Left ventricle myocardium inferior (tissue), 1 donor: ENCODE measurements around the gene MXD4. TPM values are rescaled to one million over a fixed set of nuclear protein-coding genes. Genes with fewer than 3 reads are reported as not detected.

Experiments used
- DNase-seq: peaks from one replicate; pipeline ENCODE4 v3.0.0-alpha.2; 2020
- H3K27ac ChIP-seq: fragments of 200-600 bp; replicated peaks from 2 replicates; pipeline ENCODE4 v1.8.0; 2021
- H3K27me3 ChIP-seq: fragments of 200-600 bp; 2 replicates; pipeline ENCODE4 v1.8.0; 2021; ENCODE audit warnings: low read depth
- H3K36me3 ChIP-seq: fragments of 200-600 bp; 2 replicates; pipeline ENCODE4 v1.8.0; 2021
- H3K4me1 ChIP-seq: fragments of 200-600 bp; 2 replicates; pipeline ENCODE4 v1.8.0; 2021
- H3K4me3 ChIP-seq: fragments of 200-600 bp; 2 replicates; pipeline ENCODE4 v1.8.0; 2021; ENCODE audit warnings: mild to moderate bottlenecking, moderate library complexity
- H3K9me3 ChIP-seq: fragments of 200-600 bp; replicated peaks from 2 replicates; pipeline ENCODE4 v1.8.0; 2021
- intact Hi-C: fragments of 100-400 bp; cut with micrococcal nuclease; formaldehyde crosslinking; loops from one replicate; pipeline ENCODE4 v1.11.0; 2022
- total RNA-seq: library from RNA; stranded (reverse); fragmentation: NEBNext Ultra II Directional; extraction: Animal tissue kit (Norgen Biotek cat#: 25700); gene quantifications from one replicate; pipeline ENCODE4 v1.2.1, GENCODE V29; 2021
- TF ChIP-seq, protein P1 (sequence below): fragments of 200-600 bp; IDR thresholded peaks from 2 replicates; pipeline ENCODE4 v1.8.0; 2021; ENCODE audit warnings: antibody characterized with exemption, mild to moderate bottlenecking, borderline replicate concordance
- donor health status: DM: no; HTN: yes; CAD: no; lungs with severe emphysema.

The MXD4 gene
- total RNA-seq, 1 donor from 2014 or later: 40.4 TPM

DNA sequence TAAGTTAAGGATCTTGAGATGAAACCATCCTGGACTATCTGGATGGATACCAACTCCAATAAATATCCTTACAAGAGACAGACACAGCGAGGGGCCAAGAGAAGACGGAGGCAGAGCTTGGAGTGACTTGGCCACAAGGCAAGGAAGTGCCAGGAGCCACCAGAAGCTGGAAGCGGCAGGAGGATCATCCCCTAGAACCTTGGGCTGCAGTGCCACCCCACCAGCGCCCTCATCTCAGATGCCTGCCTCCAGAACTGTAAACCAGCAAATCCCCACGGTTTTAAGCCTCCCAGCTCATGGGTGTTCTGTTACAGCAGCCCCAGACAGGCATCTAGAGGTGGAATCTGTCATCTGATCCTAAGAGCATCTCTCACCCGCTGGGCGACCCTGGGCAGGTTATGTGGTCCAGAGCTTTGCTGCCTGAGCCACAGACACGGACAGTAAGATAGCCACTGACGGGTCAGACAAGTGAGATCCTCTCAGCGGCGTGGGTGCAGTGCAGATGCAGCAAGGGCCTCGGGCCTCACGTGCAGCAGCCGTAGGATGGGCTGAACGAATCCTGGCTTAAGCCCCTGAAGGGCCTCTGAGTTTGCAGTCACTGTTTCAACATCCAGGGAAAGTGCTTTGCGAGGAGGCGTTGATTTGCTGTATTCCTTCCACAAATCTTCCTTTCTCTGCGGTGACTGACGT is 25.1 kb upstream of the MXD4 start:
- Histone ChIP-seq H3K4me1 (no peaks in the 10 kb centered on the region), H3K27ac (no peak overlapping the region), H3K36me3 (no peaks in the 10 kb centered on the region), H3K4me3 (no peak overlapping the region), H3K27me3 (no peaks in the 10 kb centered on the region), H3K9me3 (no peaks in the 10 kb centered on the region)
- TF ChIP-seq, protein P1, sequence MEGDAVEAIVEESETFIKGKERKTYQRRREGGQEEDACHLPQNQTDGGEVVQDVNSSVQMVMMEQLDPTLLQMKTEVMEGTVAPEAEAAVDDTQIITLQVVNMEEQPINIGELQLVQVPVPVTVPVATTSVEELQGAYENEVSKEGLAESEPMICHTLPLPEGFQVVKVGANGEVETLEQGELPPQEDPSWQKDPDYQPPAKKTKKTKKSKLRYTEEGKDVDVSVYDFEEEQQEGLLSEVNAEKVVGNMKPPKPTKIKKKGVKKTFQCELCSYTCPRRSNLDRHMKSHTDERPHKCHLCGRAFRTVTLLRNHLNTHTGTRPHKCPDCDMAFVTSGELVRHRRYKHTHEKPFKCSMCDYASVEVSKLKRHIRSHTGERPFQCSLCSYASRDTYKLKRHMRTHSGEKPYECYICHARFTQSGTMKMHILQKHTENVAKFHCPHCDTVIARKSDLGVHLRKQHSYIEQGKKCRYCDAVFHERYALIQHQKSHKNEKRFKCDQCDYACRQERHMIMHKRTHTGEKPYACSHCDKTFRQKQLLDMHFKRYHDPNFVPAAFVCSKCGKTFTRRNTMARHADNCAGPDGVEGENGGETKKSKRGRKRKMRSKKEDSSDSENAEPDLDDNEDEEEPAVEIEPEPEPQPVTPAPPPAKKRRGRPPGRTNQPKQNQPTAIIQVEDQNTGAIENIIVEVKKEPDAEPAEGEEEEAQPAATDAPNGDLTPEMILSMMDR: no peak
- intact Hi-C loops: no loop called here
- no peak for DNase-seq

- H3K36me3 ChIP-seq: no peaks in the 10 kb centered on the region
- intact Hi-C loops: no loop called here
- DNase-seq: peak; percentile 11
- no peak overlapping the region for H3K27ac ChIP-seq
- TF ChIP-seq, protein P1: no peak
- H3K27me3 ChIP-seq: no peaks in the 10 kb centered on the region
- no peaks in the 10 kb centered on the region for H3K9me3 ChIP-seq
- no peaks in the 10 kb centered on the region for H3K4me1 ChIP-seq
- no peak overlapping the region for H3K4me3 ChIP-seq
Measured at GRCh38 chr4:2285613-2286381, 23.9 kb upstream of the MXD4 start.

DNA sequence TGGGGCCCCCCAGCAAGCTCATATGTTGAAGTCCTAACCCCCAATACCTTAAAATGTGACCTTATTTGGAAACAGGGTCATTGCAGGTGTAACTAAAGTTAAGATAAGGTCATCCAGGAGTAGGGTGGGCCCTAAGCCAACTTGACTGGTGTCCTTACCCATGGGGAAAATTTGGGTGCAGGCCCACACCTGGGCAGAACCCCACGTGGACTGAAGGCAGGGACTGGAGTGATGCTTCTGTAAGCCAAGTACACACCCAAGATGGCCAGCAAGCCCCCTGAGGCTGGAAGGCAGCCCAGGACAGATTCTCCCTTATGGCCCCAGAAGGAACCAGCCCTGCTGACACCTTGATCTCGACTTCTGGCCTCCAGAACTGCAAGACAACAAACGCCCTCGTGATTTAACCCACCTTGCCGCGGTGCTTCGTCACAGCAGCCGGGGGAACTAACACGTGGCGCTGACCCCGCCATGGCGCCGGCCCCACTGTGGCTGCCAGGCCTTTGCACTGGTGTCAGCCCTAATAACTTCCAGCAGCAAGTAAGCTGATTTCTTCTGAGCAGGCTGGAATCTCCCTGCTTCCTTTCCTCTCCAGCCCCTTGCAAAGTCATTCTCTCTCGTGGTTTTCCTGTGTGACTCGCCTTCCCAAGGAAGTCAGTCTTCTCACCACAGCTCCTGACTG is 23.2 kb upstream of the MXD4 start:
- DNase-seq: no peak
- TF ChIP-seq, protein P1: no peak
- intact Hi-C loops: no loop called here
- Histone ChIP-seq H3K27ac (no peak overlapping the region), H3K4me1 (no peaks in the 10 kb centered on the region), H3K36me3 (no peaks in the 10 kb centered on the region), H3K9me3 (no peaks in the 10 kb centered on the region), H3K4me3 (no peak overlapping the region), H3K27me3 (no peaks in the 10 kb centered on the region)

- intact Hi-C loops: no loop called here
- Histone ChIP-seq H3K27me3 (no peaks in the 10 kb centered on the region), H3K9me3 (no peaks in the 10 kb centered on the region), H3K36me3 (no peaks in the 10 kb centered on the region), H3K4me1 (no peaks in the 10 kb centered on the region), H3K27ac (no peak overlapping the region), H3K4me3 (no peak overlapping the region)
- TF ChIP-seq, protein P1: no peak
- DNase-seq: peak; percentile 5
Measured at GRCh38 chr4:2284161-2284933, 22.4 kb upstream of the MXD4 start.

- Histone ChIP-seq H3K27ac (no peak overlapping the region), H3K36me3 (no peaks in the 10 kb centered on the region), H3K4me3 (no peak overlapping the region), H3K4me1 (no peaks in the 10 kb centered on the region), H3K9me3 (no peaks in the 10 kb centered on the region), H3K27me3 (no peaks in the 10 kb centered on the region)
- intact Hi-C loops: no loop called here
- TF ChIP-seq, protein P1: no peak
- no peak for DNase-seq
Measured at GRCh38 chr4:2283199-2283711, 21.3 kb upstream of the MXD4 start.
